Cerebellar nuclear complex (tissue), 1 donor: ENCODE data around the gene SEC16A.

Experiments used
- DNase-seq, 2 experiments: peaks; one replicate each; lab custom pipeline; 2025; lab: John Stamatoyannopoulos, UW

The SEC16A gene

GRCh38 chr9:136519263-136520052, 36.6 kb upstream of the SEC16A start:
- DNase-seq, result no peak

DNA sequence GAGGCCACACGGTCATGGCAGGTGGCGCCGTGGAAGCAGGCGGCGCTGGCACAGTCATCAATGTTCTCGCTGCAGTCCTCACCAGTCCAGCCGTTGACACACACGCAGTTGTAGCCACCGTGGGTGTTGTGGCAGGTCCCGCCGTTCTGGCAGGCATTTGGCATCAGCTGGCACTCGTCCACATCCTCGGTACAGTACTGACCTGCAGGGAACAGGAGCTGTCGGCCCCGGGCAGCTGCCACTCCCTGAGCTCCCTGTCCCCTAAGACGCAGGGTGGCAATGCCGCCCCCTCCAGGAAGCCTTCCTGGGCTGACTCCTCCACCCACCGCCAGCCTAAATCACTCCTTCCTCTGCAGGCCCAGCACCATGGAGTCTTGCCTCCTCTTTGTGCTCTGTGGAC, 35.8 kb upstream of the SEC16A start:
- DNase-seq, result no peak

- no peak for DNase-seq
These were observed 35.1 kb upstream of the SEC16A start for GRCh38 chr9:136517950-136518349.

GRCh38 chr9:136517012-136517743, 34.3 kb upstream of the SEC16A start:
- no peak for DNase-seq

DNA sequence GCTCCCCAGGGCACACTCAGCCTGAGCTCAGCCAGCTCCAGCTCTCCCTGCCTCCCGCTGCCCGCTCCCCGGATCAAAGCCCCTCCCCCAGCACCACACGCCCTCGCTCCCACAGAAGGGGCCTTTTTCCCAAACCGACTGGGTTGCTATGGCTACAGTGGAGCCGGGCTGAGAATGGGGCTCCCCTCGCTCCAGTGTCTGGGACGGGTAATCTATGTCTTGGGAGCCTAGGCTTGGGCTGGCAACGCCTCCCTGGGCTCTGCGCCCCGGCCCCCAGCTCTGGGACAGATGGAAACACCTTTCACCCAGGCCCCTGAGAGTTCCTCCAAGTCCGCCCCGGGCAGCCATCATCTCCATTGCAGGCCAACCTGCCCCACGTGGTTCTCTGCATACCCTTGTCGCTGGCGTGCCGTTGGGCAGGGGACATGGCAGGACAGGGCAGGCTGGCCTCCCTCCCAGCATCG, 33.4 kb upstream of the SEC16A start:
- no peak for DNase-seq

DNA sequence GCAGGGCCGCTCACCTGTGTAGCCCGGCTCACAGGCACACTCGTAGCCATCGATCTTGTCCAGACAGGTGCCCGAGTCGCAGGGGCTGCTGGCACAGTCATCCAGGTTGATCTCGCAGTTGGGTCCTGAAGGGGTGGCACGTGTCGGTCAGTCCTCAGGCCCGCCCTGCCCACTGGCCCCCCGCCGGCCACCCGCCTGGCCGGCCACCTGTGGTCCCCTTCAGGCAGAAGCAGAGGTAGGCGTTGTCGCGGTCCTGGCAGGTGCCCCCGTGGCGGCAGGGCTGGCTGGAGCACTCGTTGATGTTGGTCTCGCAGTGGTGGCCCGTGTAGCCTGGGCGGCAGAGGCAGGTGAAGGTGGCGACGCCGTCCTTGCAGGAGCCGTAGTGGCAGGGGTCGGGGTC, 32.4 kb upstream of the SEC16A start:
- no peak for DNase-seq

GRCh38 chr9:136514022-136514714, 31.3 kb upstream of the SEC16A start:
- DNase-seq, result no peak

DNA sequence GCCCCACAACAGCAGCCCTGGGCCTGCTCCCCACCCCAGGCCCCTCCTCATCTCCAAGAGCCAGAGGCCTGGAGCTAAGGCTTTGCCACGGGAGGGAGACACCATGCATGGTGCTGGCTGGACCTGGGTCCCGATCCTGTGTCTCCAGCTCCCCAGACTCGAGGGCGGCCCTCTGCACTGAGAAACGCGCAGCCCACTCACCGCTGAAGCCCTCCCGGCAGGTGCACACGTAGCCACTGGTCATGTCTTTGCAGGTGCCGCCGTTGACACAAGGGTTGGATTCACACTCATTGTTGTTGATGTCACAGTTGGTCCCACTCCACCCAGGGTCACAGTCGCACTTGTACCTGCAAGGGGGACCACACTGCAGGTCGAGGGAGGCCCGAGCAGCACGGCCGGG, 30.4 kb upstream of the SEC16A start:
- no peak for DNase-seq

GRCh38 chr9:136512651-136513071, 29.8 kb upstream of the SEC16A start:
- no peak for DNase-seq

- DNase-seq, result no peak
These were observed 29.1 kb upstream of the SEC16A start for GRCh38 chr9:136511670-136512592.

DNA sequence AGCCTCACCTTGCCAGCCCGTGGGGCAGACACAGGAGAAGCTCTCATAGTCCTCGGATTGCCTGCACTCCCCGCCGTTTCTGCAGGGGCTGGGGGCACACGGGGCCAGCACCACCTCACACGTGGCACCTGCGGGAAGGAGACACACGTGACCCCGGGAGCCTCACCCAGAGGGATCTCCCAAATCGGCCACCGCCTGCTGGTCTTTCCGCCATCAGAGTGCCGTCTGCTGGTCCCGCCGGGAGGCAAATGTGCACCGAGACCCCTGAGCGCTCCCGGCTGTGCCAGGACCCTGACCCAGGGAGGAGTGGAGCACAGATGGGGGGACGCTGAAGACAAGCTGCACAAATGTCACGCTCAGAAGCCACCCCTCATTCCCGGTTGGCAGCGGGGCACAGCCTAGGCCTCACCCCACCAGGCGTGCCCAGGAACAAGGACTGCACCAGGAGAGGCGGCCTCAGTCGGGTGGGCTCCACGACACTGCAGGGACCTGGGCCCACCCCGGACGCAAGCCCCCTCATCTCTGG, 28.4 kb upstream of the SEC16A start:
- DNase-seq, result no peak

GRCh38 chr9:136510561-136510960, 27.7 kb upstream of the SEC16A start:
- DNase-seq, result no peak

DNA sequence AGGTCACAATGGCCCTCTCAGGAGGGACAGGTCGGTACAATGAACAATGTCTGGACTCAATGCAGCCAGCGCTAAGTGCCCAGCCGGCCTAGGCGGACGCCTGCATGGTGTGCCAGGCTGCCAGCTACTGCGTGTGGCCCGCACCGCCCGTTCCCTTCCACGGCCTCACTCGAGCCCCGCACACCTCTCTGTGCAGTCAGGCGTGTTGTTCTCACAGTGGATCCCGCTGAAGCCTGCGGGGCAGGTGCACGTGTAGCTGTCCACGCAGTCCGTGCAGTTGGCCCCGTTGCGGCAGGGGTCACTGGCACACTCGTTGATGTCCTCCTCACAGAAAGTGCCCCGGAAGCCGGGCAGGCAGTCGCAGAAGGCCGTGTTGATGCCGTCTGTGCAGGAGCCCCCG, 26.7 kb upstream of the SEC16A start:
- DNase-seq, result no peak

GRCh38 chr9:136508729-136509500, 26.1 kb upstream of the SEC16A start:
- no peak for DNase-seq

- DNase-seq, result no peak
These were observed 25.1 kb upstream of the SEC16A start for GRCh38 chr9:136507992-136508375.

DNA sequence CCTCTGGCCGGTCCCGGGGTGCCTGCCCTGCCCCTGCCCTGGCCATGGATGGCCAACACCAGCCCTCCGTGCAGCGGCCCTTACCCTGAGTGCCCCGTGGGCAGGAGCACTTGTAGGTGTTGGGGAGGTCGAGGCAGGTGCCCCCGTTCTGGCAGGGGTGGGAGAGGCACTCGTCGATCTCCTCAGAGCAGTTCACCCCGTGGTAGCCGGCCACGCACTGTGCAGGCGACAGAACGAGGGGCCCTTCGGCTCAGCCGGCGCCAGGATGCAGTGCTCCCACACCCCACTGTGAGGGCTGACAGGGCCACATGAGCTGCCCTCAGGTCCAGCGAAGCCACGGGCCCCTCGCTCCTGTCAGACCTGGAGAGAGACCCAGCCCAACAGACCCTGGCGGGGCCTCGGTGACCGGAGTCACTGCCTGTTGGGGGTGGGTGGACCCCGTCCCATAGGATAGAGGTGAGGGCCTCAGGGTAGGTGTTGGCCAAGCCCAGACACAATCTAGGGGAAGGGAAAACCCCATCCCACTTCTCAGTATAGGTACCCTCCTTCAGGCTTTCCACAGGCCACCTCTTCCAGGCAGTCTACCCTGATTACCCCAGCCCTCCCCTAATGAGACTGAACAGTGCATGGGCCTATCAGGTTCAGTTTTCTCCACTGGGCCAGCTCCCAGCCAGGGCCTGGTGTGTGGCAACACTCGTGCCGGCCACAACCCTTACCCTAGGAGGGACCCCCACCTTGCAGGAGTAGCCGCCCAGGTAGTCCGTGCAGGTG, 24.6 kb upstream of the SEC16A start:
- DNase-seq, result no peak

- no peak for DNase-seq
These were observed 23.6 kb upstream of the SEC16A start for GRCh38 chr9:136506425-136506824.

DNA sequence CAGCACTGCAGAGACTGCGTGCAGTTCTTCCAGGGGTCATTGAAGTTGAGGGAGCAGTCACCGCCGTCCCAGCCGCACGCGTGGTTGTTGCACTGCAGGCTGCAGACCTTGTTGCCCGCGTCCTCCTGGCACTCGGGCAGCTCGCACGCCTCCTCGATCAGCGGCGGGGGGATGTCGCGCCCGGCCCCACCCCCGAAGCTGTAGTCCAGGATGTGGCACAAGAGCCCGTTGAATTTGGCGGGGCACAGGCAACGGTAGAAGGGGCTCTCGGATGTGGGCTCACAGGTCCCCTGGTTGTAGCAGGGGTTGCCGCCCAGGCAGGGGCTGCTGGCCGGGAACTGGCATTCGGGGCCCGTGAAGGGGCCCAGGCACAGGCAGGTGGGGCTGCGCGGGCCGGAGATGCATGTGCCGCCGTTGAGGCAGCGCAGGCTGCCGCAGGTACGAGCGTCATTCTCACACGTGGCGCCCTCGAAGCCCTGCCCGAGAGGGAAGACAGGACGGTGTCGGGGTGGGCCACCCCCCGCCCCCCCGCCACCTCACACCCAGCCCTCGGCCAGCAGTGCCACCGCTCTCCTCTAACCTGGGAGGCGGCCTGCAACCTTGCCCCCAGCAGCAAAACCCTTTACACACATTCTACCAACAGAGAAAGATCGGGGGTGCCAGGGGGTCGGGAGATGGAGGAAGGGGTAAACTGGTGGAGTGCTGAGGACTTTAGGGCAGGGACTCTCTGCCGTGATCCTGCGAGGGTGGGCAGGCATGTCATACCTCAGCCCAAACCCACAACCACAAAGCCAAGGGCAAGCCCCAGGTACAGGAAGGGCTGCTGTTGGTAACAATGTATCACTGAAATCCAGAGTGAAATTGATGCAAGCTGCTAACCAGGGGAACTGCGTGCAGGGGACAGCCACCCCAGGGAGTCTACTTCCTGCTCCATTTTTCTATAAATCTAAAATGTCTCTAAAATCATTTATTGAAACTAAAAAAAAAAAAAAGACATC, 22.9 kb upstream of the SEC16A start:
- DNase-seq, result no peak
